ENCODE data around the gene MTARC1. TPM values are rescaled to one million over a fixed set of nuclear protein-coding genes. Genes with fewer than 3 reads are reported as not detected.

MTARC1 gene
- total RNA-seq, 2 experiments from 2014 or later, result not detected

DNA sequence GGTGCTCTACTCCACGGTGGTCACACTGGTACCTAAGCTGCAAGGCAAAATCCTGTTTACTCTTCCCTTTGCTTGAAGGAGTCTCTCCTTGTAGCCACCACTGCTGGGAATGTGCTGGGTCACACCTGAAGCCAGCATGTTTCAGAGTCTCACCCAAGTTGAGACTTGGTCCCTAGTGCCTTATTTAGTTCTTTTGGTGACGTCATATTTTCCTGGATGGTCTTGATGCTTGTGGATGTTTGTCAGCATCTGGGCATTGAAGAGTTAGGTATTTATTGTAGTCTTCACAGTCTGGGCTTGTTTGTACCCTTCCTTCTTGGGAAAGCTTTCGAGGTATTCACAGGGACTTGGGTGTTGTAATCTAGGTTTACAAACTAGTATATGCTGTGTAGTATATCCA lies 44.2 kb upstream of the MTARC1 start:
- intact Hi-C loops (cut with micrococcal nuclease; ENCODE audit: unreplicated experiment), result no loop called here
- ChIA-PET CTCF (ENCODE audit: unreplicated experiment) (no interaction called here), POLR2A (no interaction called here)
- DNase-seq (ENCODE audit: low spot score), result no peak
- no TSS peak for BruUV-seq (replicated peaks)
- H4K20me1 ChIP-seq (ENCODE audit: insufficient read depth, low read length), result no peaks in the 10 kb centered on the region
- H3K9me2 ChIP-seq (ENCODE audit: insufficient read depth, low read length), result no peaks in the 10 kb centered on the region
- no peaks in the 10 kb centered on the region for H3K36me3 ChIP-seq (ENCODE audit: insufficient read depth, low read length)
- H3K27ac ChIP-seq (ENCODE audit: low read depth, low read length, poor library complexity, severe bottlenecking), result no peak overlapping the region
- TF ChIP-seq, protein P1, sequence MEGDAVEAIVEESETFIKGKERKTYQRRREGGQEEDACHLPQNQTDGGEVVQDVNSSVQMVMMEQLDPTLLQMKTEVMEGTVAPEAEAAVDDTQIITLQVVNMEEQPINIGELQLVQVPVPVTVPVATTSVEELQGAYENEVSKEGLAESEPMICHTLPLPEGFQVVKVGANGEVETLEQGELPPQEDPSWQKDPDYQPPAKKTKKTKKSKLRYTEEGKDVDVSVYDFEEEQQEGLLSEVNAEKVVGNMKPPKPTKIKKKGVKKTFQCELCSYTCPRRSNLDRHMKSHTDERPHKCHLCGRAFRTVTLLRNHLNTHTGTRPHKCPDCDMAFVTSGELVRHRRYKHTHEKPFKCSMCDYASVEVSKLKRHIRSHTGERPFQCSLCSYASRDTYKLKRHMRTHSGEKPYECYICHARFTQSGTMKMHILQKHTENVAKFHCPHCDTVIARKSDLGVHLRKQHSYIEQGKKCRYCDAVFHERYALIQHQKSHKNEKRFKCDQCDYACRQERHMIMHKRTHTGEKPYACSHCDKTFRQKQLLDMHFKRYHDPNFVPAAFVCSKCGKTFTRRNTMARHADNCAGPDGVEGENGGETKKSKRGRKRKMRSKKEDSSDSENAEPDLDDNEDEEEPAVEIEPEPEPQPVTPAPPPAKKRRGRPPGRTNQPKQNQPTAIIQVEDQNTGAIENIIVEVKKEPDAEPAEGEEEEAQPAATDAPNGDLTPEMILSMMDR (conservative IDR thresholded peaks at IDR 0.05; ENCODE audit: low read length), result no peak
- no peak for TF ChIP-seq EZH2phosphoT487 (IDR thresholded peaks at IDR 0.05; ENCODE audit: borderline replicate concordance, low read depth, low read length)
- no peak overlapping the region for H3K4me3 ChIP-seq (ENCODE audit: low read depth, low read length, poor library complexity, severe bottlenecking)
- H3K9me3 ChIP-seq (ENCODE audit: low read length), result no peaks in the 10 kb centered on the region
- H3K4me2 ChIP-seq (ENCODE audit: low read length), result no peak overlapping the region
- no peaks in the 10 kb centered on the region for H3K79me2 ChIP-seq (ENCODE audit: insufficient read depth, low read depth, low read length)
- H3K4me1 ChIP-seq (ENCODE audit: insufficient read depth, low read length, poor library complexity, severe bottlenecking), result no peaks in the 10 kb centered on the region
- H2AFZ ChIP-seq (ENCODE audit: low read length), result no peak overlapping the region

DNA sequence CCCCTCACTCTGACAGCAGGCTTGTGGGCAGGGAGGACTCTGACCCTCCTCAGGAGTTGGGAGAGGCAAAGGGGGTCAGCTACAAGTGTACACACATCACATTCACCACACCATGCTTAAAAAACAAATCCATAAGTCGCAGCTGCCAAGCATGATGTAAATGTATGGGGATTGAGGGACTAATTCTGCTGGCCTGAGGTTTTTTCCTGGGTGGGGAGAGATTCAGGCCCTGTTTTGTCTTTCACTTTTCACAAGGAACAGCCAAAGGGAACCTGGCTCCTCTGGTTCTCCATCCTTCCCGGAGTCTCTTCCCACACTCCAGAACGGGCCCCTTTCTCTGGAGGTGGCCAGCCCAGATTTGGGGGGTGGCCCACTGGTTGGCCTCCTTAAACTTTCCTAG lies 39.9 kb upstream of the MTARC1 start:
- ChIA-PET CTCF (ENCODE audit: unreplicated experiment) (no interaction called here), POLR2A (no interaction called here)
- Histone ChIP-seq H3K9me2 (ENCODE audit: insufficient read depth, low read length) (no peaks in the 10 kb centered on the region), H3K4me2 (ENCODE audit: low read length) (no peak overlapping the region), H3K79me2 (ENCODE audit: insufficient read depth, low read depth, low read length) (no peaks in the 10 kb centered on the region), H3K27ac (ENCODE audit: low read depth, low read length, poor library complexity, severe bottlenecking) (no peak overlapping the region), H3K36me3 (ENCODE audit: insufficient read depth, low read length) (no peaks in the 10 kb centered on the region), H2AFZ (ENCODE audit: low read length) (no peak overlapping the region), H3K4me1 (ENCODE audit: insufficient read depth, low read length, poor library complexity, severe bottlenecking) (no peaks in the 10 kb centered on the region), H3K9me3 (ENCODE audit: low read length) (no peaks in the 10 kb centered on the region), H3K4me3 (ENCODE audit: low read depth, low read length, poor library complexity, severe bottlenecking) (no peak overlapping the region), H4K20me1 (ENCODE audit: insufficient read depth, low read length) (no peaks in the 10 kb centered on the region)
- DNase-seq (ENCODE audit: low spot score), result no peak
- intact Hi-C loops (cut with micrococcal nuclease; ENCODE audit: unreplicated experiment), result no loop called here
- no TSS peak for BruUV-seq (replicated peaks)
- no peak for TF ChIP-seq EZH2phosphoT487 (IDR thresholded peaks at IDR 0.05; ENCODE audit: borderline replicate concordance, low read depth, low read length)
- TF ChIP-seq, protein P1 (conservative IDR thresholded peaks at IDR 0.05; ENCODE audit: low read length), result no peak

DNA sequence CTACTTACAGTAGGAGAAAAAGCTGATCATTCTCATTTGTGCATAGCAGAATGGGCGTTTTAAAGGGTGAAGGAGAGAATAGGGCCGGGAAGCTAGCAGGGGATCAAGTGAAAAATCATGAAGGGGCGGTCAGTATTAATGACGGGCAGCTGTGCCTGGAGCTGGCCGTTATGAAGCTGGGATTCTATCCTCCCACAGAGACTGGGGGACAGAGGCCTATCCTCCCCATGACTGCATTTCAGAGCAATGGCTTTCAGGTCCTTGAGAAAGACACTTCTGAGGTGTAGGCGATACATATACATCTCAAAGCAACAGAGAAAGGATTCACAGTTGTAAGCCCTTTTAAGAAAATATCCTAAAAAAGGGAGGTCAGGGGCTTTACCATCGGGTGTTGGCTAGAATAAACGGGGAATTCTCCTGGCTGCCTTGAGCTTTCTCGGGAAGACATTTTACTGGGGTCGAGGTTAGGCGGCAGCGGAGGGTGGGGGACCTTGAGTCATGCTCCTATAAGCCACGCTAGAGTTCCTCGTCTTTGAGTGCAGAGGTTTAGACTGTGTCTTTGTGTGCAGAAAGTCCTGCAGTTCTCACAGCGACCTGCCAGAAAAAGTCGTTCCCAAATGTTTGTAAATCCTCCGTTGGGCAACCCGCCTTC lies 39.1 kb upstream of the MTARC1 start:
- DNase-seq (ENCODE audit: low spot score), result no peak
- BruUV-seq (replicated peaks), result no TSS peak
- ChIA-PET POLR2A (no interaction called here), CTCF (ENCODE audit: unreplicated experiment) (no interaction called here)
- no peaks in the 10 kb centered on the region for H3K9me2 ChIP-seq (ENCODE audit: insufficient read depth, low read length)
- intact Hi-C loops (cut with micrococcal nuclease; ENCODE audit: unreplicated experiment), result no loop called here
- H3K4me3 ChIP-seq (ENCODE audit: low read depth, low read length, poor library complexity, severe bottlenecking), result no peak overlapping the region
- no peak overlapping the region for H3K27ac ChIP-seq (ENCODE audit: low read depth, low read length, poor library complexity, severe bottlenecking)
- no peaks in the 10 kb centered on the region for H3K79me2 ChIP-seq (ENCODE audit: insufficient read depth, low read depth, low read length)
- no peaks in the 10 kb centered on the region for H3K9me3 ChIP-seq (ENCODE audit: low read length)
- no peaks in the 10 kb centered on the region for H3K36me3 ChIP-seq (ENCODE audit: insufficient read depth, low read length)
- TF ChIP-seq, protein P1 (conservative IDR thresholded peaks at IDR 0.05; ENCODE audit: low read length), result no peak
- TF ChIP-seq EZH2phosphoT487 (IDR thresholded peaks at IDR 0.05; ENCODE audit: borderline replicate concordance, low read depth, low read length), result no peak
- no peaks in the 10 kb centered on the region for H4K20me1 ChIP-seq (ENCODE audit: insufficient read depth, low read length)
- no peaks in the 10 kb centered on the region for H3K4me1 ChIP-seq (ENCODE audit: insufficient read depth, low read length, poor library complexity, severe bottlenecking)
- H3K4me2 ChIP-seq (ENCODE audit: low read length), result no peak overlapping the region
- no peak overlapping the region for H2AFZ ChIP-seq (ENCODE audit: low read length)
